ENCODE data around the gene ITPRIPL2.

The ITPRIPL2 gene

DNA sequence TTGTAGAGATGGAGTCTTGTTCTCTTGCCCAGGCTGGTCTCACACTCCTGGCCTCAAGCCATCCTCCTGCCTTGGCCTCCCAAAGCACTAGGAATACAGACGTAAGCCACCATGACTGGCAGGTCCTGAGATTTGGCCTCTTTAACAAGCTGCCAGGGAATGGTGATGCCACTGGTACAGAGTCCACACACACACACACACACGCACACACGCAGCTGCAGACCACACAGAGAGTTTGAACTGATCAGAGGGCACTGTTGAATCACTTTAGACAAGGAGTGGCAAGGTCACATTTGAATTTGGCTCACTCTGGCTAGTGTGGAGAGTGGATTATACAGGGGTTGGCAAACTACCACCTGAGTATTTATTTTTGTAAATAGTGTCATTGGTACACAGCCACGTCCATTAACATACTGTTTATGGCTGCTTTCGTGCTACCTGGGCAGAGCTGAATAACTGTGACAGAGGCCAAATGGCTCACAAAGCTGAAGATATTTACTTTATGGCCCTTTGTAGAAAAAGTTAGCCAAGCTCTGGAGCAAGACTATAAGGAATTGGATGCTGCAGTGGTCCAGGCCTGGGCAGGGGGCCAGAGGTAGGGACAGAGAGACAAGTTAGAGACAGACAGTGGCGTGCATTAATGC, 9.9 kb downstream of the ITPRIPL2 start:
- DNase-seq, result no peak

DNA sequence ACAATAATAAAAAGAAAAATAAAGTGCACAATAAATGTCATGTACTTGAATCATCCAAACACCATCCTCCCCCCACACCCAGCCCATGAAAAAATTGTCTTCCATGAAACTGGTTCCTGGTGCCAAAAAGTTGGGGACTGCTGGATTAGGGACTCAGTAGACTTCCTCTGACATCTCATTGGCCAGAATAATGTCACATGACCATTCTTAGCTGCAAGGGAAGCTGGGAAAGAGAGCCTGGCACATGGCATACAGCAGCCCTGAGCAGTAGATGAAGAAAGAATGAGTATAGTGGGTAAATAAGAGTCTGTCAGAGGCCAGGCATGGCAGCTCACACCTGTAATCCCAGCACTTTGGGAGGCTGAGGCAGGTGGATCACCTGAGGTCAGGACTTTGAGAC, 12.5 kb downstream of the ITPRIPL2 start:
- DNase-seq, result no peak

DNA sequence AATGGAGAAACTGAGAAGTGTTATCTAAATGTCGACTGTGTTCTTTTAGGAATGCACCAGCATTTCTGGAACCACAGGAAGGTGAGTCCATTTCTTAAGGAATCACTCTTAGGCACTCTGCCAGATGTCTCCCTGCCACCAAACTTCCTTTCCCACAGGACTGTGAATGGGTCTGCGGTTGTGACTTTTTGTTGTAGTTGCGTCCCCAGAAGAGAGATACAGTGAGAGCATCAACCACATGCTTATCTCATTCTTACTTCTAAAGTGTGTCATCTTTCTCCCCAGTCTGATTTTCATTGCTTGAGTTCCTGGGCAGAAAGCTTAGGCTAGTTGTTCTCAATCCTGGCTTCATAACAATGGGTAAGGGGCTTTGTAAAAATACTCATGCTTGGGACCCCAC, 13.4 kb downstream of the ITPRIPL2 start:
- DNase-seq, result no peak

DNA sequence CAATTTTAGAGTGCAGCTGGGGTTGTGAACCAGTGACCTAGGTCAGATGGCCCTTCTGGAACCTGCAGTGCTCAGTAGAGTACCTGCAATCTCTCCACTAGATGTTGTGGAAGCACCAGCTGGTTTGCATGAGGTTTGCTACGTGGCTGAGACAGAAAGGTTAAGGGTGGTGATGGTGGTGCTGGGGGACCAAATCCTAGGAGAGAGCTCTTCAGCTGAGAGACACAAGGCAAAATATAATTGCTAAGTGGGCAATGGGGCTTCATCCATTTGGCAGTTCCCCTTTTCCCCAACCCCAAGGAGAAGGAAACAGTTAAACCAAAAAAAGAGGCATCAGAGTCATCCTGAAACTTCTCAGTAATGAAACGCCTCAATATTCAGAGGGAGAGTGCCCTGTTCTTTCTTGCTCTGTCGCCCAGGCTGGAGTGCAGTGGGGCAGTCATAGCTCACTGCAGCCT, 13.9 kb downstream of the ITPRIPL2 start:
- DNase-seq, result no peak

DNA sequence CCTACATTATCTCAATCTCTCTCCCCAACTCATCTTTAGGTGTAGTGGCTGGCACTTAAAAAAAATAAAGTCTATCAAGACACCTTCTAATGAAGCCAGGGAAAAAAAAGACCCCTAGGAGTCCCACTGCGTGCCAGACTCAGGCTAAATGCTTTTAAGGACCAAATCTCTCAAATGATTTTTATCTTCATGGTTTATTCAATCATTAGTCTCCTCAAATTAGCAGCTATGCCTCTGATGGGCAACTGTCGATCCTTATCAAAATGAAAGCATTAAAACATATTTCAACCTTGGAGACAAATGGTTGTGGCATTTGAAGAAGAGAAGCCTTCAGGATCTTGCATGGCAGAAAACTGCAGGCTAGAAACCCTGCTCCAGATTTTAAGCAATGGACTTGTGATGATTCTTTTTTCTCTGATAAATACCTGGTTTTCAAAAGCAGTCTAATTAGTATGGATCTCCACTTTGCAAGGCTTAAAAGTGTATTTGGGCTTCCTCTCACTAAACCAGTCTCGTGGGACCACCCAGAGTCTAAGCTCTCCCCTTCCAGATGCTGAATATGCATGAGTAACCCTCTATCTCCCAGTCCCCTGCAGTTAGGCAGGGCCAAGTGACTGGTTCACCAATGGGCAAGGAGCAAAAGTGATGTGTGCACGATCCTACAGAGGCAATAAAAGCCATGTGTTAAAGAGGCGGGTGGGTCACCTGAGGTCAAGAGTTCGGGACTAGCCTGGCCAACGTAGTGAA, 14.9 kb downstream of the ITPRIPL2 start:
- DNase-seq, result no peak

DNA sequence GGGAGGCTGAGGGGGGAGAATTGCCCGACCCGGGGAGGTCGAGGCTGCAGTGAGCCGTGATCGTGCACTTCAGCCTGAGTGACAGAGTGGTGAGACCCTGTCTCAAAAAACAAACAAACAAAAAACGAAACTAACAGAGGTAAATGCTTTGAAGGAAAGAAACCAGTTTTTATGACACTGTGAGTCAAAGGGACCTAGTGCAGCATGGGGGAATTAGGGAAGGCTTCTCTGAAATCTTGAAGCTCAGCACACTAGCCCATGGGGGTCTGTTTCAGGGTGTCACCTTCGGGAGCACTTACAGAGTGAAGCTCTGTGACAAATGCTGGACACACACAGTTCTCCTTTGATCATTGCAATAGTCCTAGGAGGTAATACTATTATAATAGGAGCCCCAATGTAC, 16.6 kb downstream of the ITPRIPL2 start:
- DNase-seq, result no peak

DNA sequence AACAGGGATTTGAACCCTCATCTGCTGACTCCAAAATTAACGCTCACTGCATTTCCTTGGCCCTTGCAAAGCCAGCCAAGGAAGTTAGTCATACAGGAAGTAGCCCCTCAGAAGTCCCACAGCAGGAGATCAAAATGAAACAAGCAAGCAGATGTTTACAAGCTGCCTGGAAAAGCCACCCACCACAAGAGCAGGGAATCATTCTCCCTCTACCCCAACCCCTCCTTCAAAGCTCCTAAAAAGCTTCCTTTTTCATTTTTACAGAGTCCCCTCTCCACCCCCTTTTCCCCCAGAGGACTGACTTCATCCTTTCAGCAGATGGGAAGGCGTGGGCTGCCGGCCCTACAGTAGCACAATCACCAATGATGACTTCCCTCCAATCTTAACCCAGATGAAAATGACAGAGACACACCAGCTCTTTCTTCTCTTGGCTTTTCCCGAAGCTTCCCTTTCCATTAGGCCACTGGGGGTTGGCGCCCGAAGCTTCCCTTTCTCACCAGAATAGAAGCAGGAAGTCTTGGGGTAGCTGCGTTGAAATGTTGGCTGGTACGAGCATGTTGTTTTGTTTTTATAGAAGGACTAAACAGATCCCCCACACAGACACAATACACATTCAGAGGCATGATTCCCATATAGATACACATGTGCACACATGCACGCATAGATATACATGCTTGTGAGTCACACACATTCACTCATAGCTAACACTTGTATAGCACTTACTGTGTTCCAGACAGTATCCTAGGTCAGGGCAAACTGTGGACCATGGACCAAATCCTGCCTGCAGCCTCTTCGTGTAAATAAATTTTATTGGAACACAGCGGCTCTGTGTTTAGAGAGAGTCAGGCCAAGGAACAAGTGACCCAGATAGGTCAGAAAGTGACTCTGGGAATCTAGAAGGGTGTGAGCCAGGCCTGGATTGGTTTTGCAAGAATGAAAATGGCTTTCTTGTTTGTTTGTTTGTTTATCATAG, 17.4 kb downstream of the ITPRIPL2 start:
- DNase-seq, result no peak

DNA sequence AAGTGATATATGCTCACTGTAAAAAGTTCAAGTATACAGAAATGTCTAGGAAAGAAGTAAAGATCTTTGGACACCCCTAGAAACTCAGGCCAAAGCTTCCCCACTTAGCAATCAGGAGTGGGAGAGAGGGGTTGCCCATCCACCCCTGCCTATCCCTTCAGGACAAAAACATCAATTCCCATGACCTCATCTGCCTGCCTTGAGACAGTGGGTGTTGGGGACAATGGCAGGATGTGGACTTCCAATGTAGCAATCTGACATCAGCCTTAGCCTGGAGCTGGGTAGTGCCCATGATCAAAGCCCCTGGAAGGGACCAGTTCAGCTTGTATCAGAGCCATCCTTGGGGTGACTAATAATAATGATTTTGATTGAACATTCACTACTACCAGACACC, 18.1 kb downstream of the ITPRIPL2 start:
- DNase-seq, result no peak

DNA sequence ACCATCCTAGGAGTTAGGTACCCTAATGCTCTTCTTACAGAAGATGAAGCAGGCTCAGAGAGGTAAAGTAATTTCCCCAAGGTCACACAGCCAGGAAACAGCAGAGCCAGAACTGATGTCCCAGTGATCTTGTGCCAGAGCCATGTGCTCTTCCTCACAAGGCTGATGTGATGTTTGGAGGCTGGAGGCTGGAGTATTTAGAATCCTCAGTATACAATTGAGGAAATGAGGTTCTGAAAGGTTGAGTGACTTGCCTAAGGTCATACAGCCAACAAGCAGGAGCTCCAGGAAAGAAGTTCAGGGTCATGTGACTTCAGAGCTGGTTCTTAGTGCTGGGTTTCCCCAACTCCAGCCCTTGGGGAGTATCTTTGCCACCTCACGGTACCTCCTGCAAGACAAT, 18.5 kb downstream of the ITPRIPL2 start:
- DNase-seq, result no peak

DNA sequence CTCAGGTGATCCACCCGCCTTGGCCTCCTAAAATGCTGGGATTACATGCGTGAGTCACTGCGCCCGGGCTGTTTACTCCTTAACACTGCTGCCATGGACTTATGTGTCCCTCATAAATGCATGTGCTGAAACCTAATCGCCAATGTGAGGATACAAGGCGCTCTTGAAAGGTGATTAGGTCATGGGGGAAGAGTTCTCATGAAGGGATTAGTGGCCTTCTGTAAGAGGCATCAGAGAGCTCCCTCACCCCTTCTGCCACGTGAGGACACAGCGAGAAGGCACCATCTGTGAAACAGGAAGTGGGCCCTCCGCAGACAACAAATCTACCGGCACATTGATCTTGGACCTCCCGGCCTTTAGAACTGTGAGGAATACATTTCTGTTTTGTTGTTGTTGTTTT, 19.1 kb downstream of the ITPRIPL2 start:
- DNase-seq, result no peak

DNA sequence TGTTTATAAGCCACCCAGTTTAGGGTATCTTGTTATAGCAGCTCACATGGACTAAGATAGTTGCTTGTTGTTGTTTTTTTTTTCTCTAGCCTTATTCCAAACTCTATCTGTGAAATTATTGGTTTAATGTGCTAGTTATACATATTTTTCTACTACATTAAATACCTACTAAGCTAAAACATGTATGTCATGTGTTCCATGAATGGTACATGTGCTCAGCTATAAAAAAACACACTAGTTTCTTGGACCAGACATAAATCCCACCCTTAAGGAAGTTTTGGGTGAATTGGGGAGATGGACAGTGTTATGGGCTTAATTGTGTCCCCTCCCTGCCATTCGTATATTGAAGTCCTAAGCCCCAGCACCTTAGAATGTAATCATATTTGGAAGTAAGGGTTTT, 19.8 kb downstream of the ITPRIPL2 start:
- DNase-seq, result no peak

DNA sequence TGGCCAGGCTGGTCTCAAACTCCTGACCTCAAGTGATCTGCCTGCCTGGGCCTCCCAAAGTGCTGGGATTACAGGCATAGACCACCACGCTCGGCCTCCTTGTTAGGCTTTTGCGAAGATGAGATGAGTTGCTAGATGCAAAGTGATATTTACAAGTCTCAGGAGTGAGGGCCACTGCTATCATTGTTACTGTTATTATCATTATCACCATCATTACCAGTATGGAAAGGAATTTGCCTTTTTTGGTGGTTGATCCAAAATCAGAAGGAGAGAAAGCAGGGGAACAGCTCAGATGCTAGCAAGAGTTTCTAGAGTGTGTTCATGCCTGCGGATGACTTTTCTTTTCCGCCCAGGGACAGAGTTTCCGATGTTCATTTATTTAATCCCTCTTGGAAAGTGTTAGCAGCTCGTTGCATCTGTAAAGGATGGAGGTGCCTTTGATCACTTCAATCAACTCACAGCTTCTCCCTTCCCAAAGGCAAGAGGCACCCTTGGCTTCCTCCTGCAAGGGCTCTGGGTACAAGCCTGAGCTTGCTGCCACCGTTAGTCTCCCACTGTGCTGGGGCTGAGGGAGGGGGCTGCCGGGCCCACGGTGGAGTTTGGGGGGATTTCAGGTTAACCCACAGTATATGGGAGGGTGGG, 21.6 kb downstream of the ITPRIPL2 start:
- DNase-seq, result no peak

DNA sequence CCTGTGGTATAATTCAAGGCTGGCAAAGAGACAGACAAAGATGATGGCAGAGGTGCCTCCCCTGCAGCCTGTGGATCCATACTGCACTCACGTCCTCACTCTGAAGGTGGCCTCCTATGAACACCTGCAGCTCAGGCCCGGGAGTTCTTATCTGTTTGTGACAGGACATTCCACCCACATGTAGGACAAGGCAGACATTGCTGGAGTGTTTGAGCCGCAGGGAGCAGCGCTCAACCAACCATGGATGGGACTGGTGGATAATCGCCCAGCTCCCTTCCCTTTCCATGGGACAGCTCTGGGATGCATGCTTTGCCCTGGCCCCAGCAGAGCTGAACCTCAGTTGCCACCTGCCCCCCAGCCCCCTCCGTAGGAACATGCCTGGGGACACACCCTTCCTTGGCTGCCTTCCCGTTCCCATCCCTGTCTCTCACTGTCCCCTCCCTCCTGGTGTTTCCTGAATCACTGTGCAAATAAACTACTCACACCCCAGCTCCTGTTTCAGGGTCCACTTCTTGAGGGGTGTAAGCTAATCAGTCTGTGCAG, 22.2 kb downstream of the ITPRIPL2 start:
- DNase-seq, result no peak

DNA sequence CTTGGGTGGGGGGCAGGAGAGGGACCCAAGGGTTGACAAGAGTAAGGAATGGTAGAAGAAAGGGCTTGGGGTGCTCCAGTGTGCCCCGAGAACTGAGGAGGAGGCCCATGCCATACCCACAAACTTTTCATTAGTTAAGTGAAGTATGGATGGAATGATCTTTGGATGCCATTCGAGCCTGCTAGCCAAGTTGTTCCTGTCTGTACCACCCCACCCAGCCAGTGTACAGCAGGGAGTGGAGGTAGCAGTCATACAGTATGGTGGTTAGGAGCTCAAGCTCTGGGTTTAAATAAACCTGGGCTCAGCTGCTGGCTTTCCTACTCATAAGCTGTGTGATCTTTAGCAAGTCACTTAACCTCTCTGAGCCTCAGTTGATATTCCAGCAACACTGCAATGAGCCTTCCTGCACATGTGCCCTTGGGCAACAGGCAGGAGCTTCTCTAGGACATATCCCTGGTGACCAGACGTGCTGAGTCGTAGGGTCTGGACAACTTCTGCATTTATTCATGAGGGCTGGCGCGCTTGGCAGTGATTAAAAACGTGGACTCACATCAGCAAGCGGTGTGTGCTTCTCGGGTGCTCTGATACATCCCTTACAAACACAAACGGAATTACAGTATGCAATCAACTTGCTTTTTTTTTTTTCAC, 22.9 kb downstream of the ITPRIPL2 start:
- no peak for DNase-seq

DNA sequence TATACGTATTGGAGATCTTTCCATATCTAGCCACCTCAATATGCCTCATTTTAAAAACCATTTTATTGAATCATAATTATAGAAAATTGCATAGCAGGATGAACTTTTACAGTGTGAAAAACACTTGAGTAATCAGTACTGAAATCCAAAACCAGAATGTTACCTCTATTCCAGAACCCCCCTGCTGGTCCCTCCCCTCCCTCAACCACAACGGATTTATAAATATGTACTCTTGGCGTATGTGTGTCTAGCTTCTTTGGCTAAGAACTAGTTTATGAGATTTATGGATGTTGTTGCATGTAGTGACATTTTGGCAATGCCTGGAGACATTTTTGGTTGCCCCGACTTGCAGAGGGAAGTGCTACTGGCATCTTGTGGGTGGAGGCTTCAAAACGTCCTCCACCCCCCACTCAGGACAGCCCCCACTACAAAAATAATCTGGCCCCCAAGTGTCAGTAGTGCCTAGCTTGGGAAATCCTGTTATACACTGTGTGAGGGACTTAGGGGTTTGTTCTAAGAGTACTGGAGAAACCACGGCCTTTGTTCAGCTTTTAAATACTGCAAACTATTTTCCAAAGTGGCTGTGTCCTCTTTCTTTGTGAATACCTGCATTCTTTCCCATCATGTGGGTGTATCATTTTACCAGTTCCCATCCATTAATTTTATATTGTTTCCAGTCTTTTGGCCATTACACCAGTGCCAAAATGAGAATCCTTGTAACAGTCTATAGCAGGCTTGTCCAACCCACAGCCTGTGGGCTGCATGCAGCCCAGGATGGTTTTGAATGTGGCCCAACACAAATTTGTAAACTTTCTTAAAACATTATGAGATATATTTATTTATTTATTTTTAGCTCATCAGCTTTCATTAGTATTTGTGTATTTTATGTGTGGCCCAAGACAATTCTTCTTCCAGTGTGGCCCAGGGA, 23.7 kb downstream of the ITPRIPL2 start:
- no peak for DNase-seq

DNA sequence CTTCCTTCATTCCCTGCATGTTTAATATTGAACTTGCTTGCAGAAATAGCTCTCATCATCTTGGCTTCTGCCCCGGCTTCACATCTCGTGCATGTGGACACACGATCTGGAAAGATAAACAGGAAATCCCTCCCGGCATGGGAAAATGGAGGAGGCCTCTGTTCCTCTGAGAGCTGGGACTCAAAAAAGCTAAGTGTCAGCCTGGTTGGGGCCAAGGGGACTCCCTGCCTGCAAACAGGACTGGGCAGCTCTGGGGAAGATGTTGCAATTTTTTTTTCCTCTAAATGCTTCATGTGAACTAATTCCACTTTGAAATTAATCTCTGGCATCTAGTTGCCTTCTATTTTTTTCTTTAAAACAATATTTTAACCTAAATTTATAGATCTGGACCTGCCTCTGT, 24.8 kb downstream of the ITPRIPL2 start:
- no peak for DNase-seq

DNA sequence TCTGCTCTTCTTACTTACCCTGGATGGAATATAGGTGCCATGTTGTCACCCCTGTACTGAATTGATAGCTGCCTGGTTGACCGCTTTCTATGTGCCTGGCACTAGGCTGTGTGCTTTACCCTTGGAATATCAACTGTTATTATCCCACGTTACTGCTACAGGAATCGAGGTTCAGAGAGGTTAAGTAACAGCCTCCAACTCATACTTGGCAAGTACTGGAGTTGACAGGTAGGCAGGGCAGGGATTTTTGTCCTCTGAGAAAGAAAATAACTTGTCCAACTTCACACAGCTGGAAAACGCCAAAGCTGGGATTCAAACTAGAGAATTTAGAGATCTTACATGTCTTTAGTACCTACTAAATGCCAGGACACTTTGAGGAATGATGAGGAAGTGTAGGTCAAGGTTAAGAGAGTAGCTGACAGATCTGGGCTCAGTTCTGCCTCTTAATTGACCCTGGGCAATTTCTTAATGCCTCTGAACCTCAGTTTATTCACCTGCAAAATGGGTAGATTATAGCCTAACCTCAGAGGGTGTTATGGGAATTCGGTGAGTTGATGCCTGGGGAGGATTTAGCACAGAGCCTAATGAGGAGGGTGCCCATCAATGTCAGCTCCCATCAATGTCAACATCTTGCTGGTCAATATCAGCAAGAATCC, 25.8 kb downstream of the ITPRIPL2 start:
- no peak for DNase-seq

DNA sequence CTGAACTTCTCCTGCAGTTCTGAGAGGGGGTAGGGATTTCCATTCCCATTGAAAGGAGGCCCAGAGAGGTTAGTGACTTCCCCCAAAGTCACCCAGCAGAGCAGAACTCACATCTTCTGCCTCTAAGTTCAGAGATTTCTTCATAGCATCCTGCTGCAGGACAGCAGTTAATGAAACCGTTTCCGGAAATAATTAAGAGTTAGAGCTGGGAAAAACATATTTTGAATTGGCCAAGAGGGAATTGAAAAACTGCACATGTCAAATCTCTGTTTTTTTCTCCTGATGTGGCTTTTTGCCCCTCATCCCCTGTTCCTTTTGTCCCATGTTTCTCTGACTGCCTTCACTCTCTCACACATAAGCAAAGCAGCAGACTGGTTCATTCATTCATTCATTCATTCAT, 26.6 kb downstream of the ITPRIPL2 start:
- no peak for DNase-seq

DNA sequence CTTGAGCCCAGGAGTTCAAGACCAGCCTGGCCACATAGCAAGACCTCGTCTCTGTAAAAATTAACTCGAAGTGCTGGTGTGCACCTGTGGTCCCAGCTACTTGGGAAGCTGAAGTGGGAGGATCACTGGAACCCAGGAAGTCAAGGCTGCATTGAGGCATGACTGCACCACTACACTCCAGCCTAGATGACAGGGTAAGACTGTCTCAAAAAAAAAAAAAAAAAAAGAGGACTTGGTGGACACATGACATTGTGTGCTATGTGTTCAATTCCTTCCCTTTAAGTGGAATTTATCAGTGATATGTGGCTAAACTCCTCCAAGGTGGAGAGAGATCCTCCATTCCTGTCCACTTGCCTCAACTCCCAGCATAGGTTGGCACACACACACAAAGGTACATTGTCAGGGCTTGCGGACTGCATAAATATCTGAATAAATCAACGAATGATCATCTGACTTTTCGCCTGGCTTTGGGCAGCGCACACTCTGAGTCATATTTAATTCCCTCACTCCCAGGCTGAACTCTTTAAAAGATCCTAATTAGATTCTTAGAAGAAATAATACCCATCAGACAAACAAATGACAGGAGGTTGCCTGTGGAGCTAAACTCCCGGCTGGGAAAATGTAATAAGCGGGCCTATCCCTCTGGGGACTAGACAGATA, 29.3 kb downstream of the ITPRIPL2 start:
- DNase-seq, result no peak

DNA sequence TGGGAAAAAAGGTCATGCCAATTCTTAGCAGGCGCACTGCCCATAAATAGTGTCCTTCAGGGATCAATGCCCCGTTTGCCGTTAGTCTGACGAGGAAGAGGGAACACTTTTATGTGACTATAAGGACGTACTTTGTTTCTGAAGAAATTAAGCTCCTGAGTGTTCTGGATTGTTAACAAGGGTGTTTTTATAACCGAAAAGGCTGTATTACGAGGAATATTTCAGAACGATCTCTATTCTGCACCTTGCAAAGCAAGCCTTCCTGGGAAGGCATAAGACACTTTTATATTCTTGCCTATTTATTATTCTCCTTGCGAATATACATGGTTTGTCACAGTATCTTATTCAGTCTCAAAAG, 29.8 kb downstream of the ITPRIPL2 start:
- no peak for DNase-seq

Measured in activated effector memory CD4-positive, alpha-beta T cell treated with Interleukin-2 at 50 U/mL for 16 hours (primary cell).